ENCODE measurements around the gene TTLL5. TPM values are rescaled to one million over a fixed set of nuclear protein-coding genes. Genes with fewer than 3 reads are reported as not detected.

The TTLL5 gene
- total and polyA plus RNA-seq, 3 experiments from 2014 or later, result 12.5 to 35.1 (median 33.7) TPM

- Histone ChIP-seq H3K4me3 (ENCODE audit: low read length) (no peak overlapping the region), H3K27ac (ENCODE audit: low read depth, low read length) (no peak overlapping the region), H3K4me1 (ENCODE audit: insufficient read depth, low read length) (no peaks in the 10 kb centered on the region), H3K27me3 (ENCODE audit: insufficient read depth, low read length, poor library complexity, severe bottlenecking) (no peaks in the 10 kb centered on the region), H3K36me3 (ENCODE audit: insufficient read depth, low read length) (peaks cover 4% of the 10 kb centered on the region), H3K9me3 (ENCODE audit: low read length) (no peaks in the 10 kb centered on the region)
- Mint-ChIP-seq H3K27me3 (no peaks in the 10 kb centered on the region), H3K4me3 (no peak overlapping the region), H3K27ac (no peak overlapping the region), H3K9me3 (no peaks in the 10 kb centered on the region), H3K36me3 (peaks cover 9 to 37% (median 13%) of the 10 kb centered on the region in 3 donors), H3K4me1 (no peaks in the 10 kb centered on the region)
- CTCF ChIA-PET, result no interaction called here
- POLR2A ChIA-PET, result no interaction called here
- DNase-seq, result no peak
These were observed 110.5 kb downstream of the TTLL5 start for GRCh38 chr14:75771595-75771994.

- no peaks in the 10 kb centered on the region for H3K4me1 Mint-ChIP-seq
- Histone ChIP-seq H3K4me3 (ENCODE audit: low read length) (no peak overlapping the region), H3K27me3 (ENCODE audit: insufficient read depth, low read length, poor library complexity, severe bottlenecking) (no peaks in the 10 kb centered on the region), H3K9me3 (ENCODE audit: low read length) (no peaks in the 10 kb centered on the region), H3K27ac (ENCODE audit: low read depth, low read length) (no peak overlapping the region), H3K4me1 (ENCODE audit: insufficient read depth, low read length) (no peaks in the 10 kb centered on the region), H3K36me3 (ENCODE audit: insufficient read depth, low read length) (peaks cover 4% of the 10 kb centered on the region)
- ChIA-PET POLR2A (no interaction called here), CTCF (no interaction called here)
- DNase-seq, result no peak
- H3K36me3 Mint-ChIP-seq, result peaks cover 10 to 44% (median 14%) of the 10 kb centered on the region in 3 donors
- H3K27me3 Mint-ChIP-seq, result no peaks in the 10 kb centered on the region
- H3K9me3 Mint-ChIP-seq, result no peaks in the 10 kb centered on the region
- no peak overlapping the region for H3K4me3 Mint-ChIP-seq
- H3K27ac Mint-ChIP-seq, result no peak overlapping the region
These were observed 112.0 kb downstream of the TTLL5 start for GRCh38 chr14:75773046-75773445.

GRCh38 chr14:75781096-75781495, 120.0 kb downstream of the TTLL5 start:
- ChIA-PET CTCF (no interaction called here), POLR2A (no interaction called here)
- H3K27ac ChIP-seq (ENCODE audit: low read depth, low read length), result no peak overlapping the region
- H3K27me3 ChIP-seq (ENCODE audit: insufficient read depth, low read length, poor library complexity, severe bottlenecking), result no peaks in the 10 kb centered on the region
- Mint-ChIP-seq H3K9me3 (peaks cover 0 to 4% (median 0%) of the 10 kb centered on the region in 5 donors), H3K27ac (no peak overlapping the region), H3K4me3 (no peak overlapping the region), H3K27me3 (no peaks in the 10 kb centered on the region), H3K36me3 (peaks cover 33 to 68% (median 36%) of the 10 kb centered on the region in 3 donors), H3K4me1 (no peaks in the 10 kb centered on the region)
- H3K9me3 ChIP-seq (ENCODE audit: low read length), result no peaks in the 10 kb centered on the region
- DNase-seq, result no peak
- H3K4me1 ChIP-seq (ENCODE audit: insufficient read depth, low read length), result no peaks in the 10 kb centered on the region
- H3K36me3 ChIP-seq (ENCODE audit: insufficient read depth, low read length), result peaks cover 7% of the 10 kb centered on the region
- no peak overlapping the region for H3K4me3 ChIP-seq (ENCODE audit: low read length)

GRCh38 chr14:75783184-75783583, 122.1 kb downstream of the TTLL5 start:
- Mint-ChIP-seq H3K9me3 (peaks cover 0 to 4% (median 0%) of the 10 kb centered on the region in 5 donors), H3K4me3 (no peak overlapping the region), H3K36me3 (peaks cover 29 to 64% (median 49%) of the 10 kb centered on the region in 3 donors), H3K4me1 (no peaks in the 10 kb centered on the region), H3K27ac (peak overlapping the region in 4 of 8 donors; percentile 0 to 57 (median 6)), H3K27me3 (peaks cover 0 to 1% of the 10 kb centered on the region in 2 donors)
- DNase-seq, result no peak
- POLR2A ChIA-PET, result no interaction called here
- H3K36me3 ChIP-seq (ENCODE audit: insufficient read depth, low read length), result peaks cover 7% of the 10 kb centered on the region
- CTCF ChIA-PET, result no interaction called here
- H3K27me3 ChIP-seq (ENCODE audit: insufficient read depth, low read length, poor library complexity, severe bottlenecking), result no peaks in the 10 kb centered on the region
- H3K27ac ChIP-seq (ENCODE audit: low read depth, low read length), result no peak overlapping the region
- no peak overlapping the region for H3K4me3 ChIP-seq (ENCODE audit: low read length)
- no peaks in the 10 kb centered on the region for H3K9me3 ChIP-seq (ENCODE audit: low read length)
- H3K4me1 ChIP-seq (ENCODE audit: insufficient read depth, low read length), result no peaks in the 10 kb centered on the region

DNA sequence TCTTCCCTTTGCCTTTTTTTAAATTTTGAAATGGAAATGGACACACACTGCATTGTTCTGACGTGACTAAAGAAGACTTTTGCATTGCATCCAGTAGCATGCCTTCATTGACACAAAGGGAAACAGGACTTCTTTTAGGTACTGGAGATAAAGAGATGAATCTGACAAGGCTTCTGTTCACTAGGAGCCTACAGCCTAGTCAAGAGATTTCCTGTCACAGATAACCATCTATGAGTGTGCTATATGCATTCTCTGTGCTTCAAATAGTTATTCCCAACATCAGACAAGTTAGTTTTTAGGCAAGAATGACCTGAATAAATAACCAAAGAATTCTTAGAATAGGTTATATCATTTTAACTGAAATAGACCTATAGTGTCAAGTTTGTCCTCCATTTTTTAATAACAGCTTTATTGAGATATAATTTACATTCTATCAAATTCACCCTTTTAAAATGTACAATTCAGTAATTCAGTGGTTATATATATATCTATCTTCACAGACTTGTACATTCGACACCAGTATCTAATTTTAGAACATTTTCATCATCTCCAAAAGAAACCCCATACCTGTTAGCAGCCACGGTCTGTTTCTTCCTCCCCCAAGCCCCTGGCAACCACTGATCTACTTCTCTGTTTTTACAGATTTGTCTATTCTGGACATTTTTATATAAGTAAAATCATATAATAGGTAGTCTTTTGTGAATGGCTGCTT, 122.7 kb downstream of the TTLL5 start:
- peaks cover 7% of the 10 kb centered on the region for H3K36me3 ChIP-seq (ENCODE audit: insufficient read depth, low read length)
- H3K27me3 Mint-ChIP-seq, result peaks cover 0 to 1% of the 10 kb centered on the region in 2 donors
- no peak overlapping the region for H3K4me3 Mint-ChIP-seq
- no peaks in the 10 kb centered on the region for H3K4me1 Mint-ChIP-seq
- H3K27me3 ChIP-seq (ENCODE audit: insufficient read depth, low read length, poor library complexity, severe bottlenecking), result no peaks in the 10 kb centered on the region
- H3K27ac ChIP-seq (ENCODE audit: low read depth, low read length), result no peak overlapping the region
- POLR2A ChIA-PET, result no interaction called here
- peaks cover 0 to 4% (median 0%) of the 10 kb centered on the region in 5 donors for H3K9me3 Mint-ChIP-seq
- no peaks in the 10 kb centered on the region for H3K9me3 ChIP-seq (ENCODE audit: low read length)
- no peak overlapping the region for H3K4me3 ChIP-seq (ENCODE audit: low read length)
- CTCF ChIA-PET, result no interaction called here
- no peaks in the 10 kb centered on the region for H3K4me1 ChIP-seq (ENCODE audit: insufficient read depth, low read length)
- no peak for DNase-seq
- H3K36me3 Mint-ChIP-seq, result peaks cover 29 to 64% (median 54%) of the 10 kb centered on the region in 3 donors
- H3K27ac Mint-ChIP-seq, result peak overlapping the region in 1 of 8 donors; percentile 57

DNA sequence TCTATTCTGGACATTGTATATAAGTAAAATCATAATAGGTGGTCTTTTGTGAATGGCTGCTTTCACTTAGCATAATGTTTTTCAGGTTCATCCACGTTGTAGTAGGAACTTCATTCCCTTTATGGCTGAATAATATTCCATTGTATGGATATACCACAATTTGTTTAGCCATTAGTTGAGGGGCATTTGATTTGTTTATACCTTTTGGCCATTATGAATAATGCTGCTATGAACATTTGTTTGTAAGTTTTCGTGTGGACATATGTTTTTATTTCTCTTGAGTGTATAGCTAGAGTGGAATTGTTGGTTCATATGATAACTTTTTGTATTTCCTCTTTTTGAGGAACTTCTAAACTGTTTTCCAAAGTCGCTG, 123.3 kb downstream of the TTLL5 start:
- Histone ChIP-seq H3K4me1 (ENCODE audit: insufficient read depth, low read length) (no peaks in the 10 kb centered on the region), H3K9me3 (ENCODE audit: low read length) (no peaks in the 10 kb centered on the region), H3K27me3 (ENCODE audit: insufficient read depth, low read length, poor library complexity, severe bottlenecking) (no peaks in the 10 kb centered on the region), H3K27ac (ENCODE audit: low read depth, low read length) (no peak overlapping the region), H3K4me3 (ENCODE audit: low read length) (no peak overlapping the region), H3K36me3 (ENCODE audit: insufficient read depth, low read length) (peaks cover 7% of the 10 kb centered on the region)
- ChIA-PET CTCF (no interaction called here), POLR2A (no interaction called here)
- no peak for DNase-seq
- Mint-ChIP-seq H3K36me3 (peaks cover 29 to 65% (median 60%) of the 10 kb centered on the region in 3 donors), H3K4me1 (no peaks in the 10 kb centered on the region), H3K27ac (no peak overlapping the region), H3K4me3 (no peak overlapping the region), H3K27me3 (peaks cover 0 to 1% of the 10 kb centered on the region in 2 donors), H3K9me3 (peaks cover 0 to 4% (median 0%) of the 10 kb centered on the region in 5 donors)

DNA sequence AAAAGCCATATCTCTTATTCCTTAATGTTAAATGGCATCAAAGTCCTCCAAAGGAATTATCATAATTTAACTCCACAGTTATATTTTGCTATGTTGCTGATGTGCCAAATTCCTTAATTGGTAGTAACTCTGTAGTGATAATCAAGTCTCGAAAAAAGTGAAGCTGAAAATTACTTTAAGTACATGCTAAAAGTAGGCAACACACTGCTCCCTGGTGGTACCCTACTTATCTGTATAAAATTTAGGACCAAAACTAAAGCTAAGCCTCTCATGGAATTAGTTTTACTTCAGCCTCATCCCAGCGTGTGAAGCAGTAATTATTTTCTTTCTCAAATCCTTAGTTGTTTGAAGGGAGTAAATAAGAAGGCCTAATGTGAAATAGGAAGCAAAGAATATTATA, 132.8 kb downstream of the TTLL5 start:
- Histone ChIP-seq H3K9me3 (ENCODE audit: low read length) (no peaks in the 10 kb centered on the region), H3K36me3 (ENCODE audit: insufficient read depth, low read length) (no peaks in the 10 kb centered on the region), H3K4me3 (ENCODE audit: low read length) (no peak overlapping the region), H3K27ac (ENCODE audit: low read depth, low read length) (no peak overlapping the region), H3K4me1 (ENCODE audit: insufficient read depth, low read length) (no peaks in the 10 kb centered on the region), H3K27me3 (ENCODE audit: insufficient read depth, low read length, poor library complexity, severe bottlenecking) (no peaks in the 10 kb centered on the region)
- H3K4me3 Mint-ChIP-seq, result no peak overlapping the region
- H3K4me1 Mint-ChIP-seq, result no peaks in the 10 kb centered on the region
- H3K9me3 Mint-ChIP-seq, result peaks cover 0 to 5% (median 3%) of the 10 kb centered on the region in 5 donors
- DNase-seq, result no peak
- POLR2A ChIA-PET, result no interaction called here
- peaks cover 15 to 51% (median 36%) of the 10 kb centered on the region in 3 donors for H3K36me3 Mint-ChIP-seq
- H3K27me3 Mint-ChIP-seq, result no peaks in the 10 kb centered on the region
- no peak overlapping the region for H3K27ac Mint-ChIP-seq
- CTCF ChIA-PET, result no interaction called here

GRCh38 chr14:75794615-75795038, 133.6 kb downstream of the TTLL5 start:
- Mint-ChIP-seq H3K27me3 (no peaks in the 10 kb centered on the region), H3K4me3 (no peak overlapping the region), H3K9me3 (peaks cover 2 to 10% (median 8%) of the 10 kb centered on the region in 5 donors), H3K27ac (no peak overlapping the region), H3K36me3 (peaks cover 22 to 53% (median 42%) of the 10 kb centered on the region in 3 donors), H3K4me1 (no peaks in the 10 kb centered on the region)
- Histone ChIP-seq H3K36me3 (ENCODE audit: insufficient read depth, low read length) (no peaks in the 10 kb centered on the region), H3K27me3 (ENCODE audit: insufficient read depth, low read length, poor library complexity, severe bottlenecking) (no peaks in the 10 kb centered on the region), H3K4me3 (ENCODE audit: low read length) (no peak overlapping the region), H3K4me1 (ENCODE audit: insufficient read depth, low read length) (no peaks in the 10 kb centered on the region), H3K9me3 (ENCODE audit: low read length) (no peaks in the 10 kb centered on the region), H3K27ac (ENCODE audit: low read depth, low read length) (no peak overlapping the region)
- DNase-seq, result no peak
- CTCF ChIA-PET, result no interaction called here
- POLR2A ChIA-PET, result no interaction called here
